ENCODE measurements around the gene KIF3C. TPM values are rescaled to one million over a fixed set of nuclear protein-coding genes. Genes with fewer than 3 reads are reported as not detected.

Gene KIF3C
- total RNA-seq, 2 experiments from 2014 or later: 3.0 to 3.4 TPM

DNA sequence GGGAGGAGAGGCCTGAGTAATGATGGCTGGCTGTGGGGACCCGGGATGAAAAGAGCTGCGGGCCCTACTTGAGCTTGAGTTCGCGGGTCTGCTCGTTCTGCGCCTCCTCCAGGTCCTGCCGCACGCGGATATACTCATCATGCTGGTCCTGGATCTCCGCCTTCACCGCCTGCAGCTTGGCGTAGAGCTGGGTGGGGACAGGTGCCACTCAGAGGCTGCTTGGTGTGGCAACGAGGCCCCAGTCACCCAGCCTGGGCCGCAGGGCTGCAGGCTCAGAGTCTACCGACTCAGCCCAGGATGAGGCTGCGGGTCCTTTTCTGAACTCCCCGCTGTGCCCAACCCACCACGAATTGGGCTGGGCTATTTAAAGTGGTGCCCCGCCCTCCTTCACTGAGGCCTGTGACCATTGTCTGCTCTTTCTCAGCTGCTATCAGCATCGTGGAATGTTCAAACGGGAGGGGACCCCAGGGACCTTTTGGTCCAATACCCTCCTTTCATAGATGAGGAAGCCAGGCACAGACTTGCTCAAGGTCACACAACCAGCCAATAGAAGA lies 28.0 kb downstream of the KIF3C start:
- no peaks in the 10 kb centered on the region for H3K36me3 Mint-ChIP-seq (ENCODE audit: low read depth)
- intact Hi-C loops (cut with micrococcal nuclease): loop anchor here (5.0 kb wide), 1 partner anchor 347 kb away; no protein-coding TSS in a partner anchor
- H3K9me3 Mint-ChIP-seq: no peaks in the 10 kb centered on the region
- H3K27me3 Mint-ChIP-seq (ENCODE audit: low read depth): no peaks in the 10 kb centered on the region
- CTCF ChIA-PET: interaction anchor here (0.6 to 2.0 kb wide), 3 partner anchors 8 to 102 kb away, joined by 3 to 8 read pairs (median 3); no protein-coding TSS in a partner anchor
- no peaks in the 10 kb centered on the region for H3K4me1 Mint-ChIP-seq (ENCODE audit: low read depth)
- DNase-seq: no peak
- no peak overlapping the region for H3K4me3 Mint-ChIP-seq
- H3K27ac Mint-ChIP-seq: peak overlapping the region; percentile 41

DNA sequence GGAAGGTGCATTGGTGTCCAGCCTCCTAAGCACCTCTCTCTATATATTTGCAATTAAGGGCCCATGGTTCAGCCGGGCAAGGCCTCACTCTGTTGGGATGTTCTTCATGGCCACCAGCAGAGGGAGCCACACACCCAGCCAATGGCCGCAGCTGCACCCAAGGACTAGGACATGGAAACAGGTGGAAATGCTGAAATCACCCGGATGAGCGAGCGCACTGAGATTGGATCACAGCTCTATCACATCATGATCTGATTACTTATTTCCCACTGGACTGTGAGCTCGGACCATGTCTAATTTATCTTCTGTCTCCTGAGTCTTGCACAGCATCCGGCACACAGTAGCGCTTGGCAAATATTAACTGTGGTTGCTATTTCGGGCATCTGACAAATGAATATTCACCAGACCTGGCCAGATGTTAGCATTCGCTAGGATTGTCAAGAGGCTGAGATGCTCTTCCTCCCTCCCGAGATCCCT lies 31.2 kb downstream of the KIF3C start:
- H3K27me3 Mint-ChIP-seq (ENCODE audit: low read depth): no peaks in the 10 kb centered on the region
- no peaks in the 10 kb centered on the region for H3K36me3 Mint-ChIP-seq (ENCODE audit: low read depth)
- no peaks in the 10 kb centered on the region for H3K9me3 Mint-ChIP-seq
- H3K27ac Mint-ChIP-seq: no peak overlapping the region
- intact Hi-C loops (cut with micrococcal nuclease): loop anchor here (1.0 to 5.0 kb wide), 7 partner anchors 40 to 628 kb away; no protein-coding TSS in a partner anchor
- CTCF ChIA-PET: interaction anchor here (0.6 to 3.8 kb wide), 49 partner anchors 8 to 636 kb away, joined by 3 to 35 read pairs (median 3); partner anchors contain the start of genes KIF3C and RAB10
- DNase-seq: peak; percentile 80
- H3K4me3 Mint-ChIP-seq: no peak overlapping the region
- H3K4me1 Mint-ChIP-seq (ENCODE audit: low read depth): no peaks in the 10 kb centered on the region

- DNase-seq: no peak
- H3K4me1 Mint-ChIP-seq (ENCODE audit: low read depth): no peaks in the 10 kb centered on the region
- no peaks in the 10 kb centered on the region for H3K36me3 Mint-ChIP-seq (ENCODE audit: low read depth)
- H3K4me3 Mint-ChIP-seq: no peak overlapping the region
- no peaks in the 10 kb centered on the region for H3K27me3 Mint-ChIP-seq (ENCODE audit: low read depth)
- no peaks in the 10 kb centered on the region for H3K9me3 Mint-ChIP-seq
- no peak overlapping the region for H3K27ac Mint-ChIP-seq
- CTCF ChIA-PET: interaction anchor here (0.6 to 1.6 kb wide), 5 partner anchors 14 to 296 kb away, joined by 3 to 11 read pairs (median 3); partner anchors contain the start of genes HADHA and HADHB
- intact Hi-C loops (cut with micrococcal nuclease): no loop called here
Observed at GRCh38 chr2:25948437-25948836, 33.9 kb downstream of the KIF3C start.

GRCh38 chr2:25941042-25941441 lies 41.3 kb downstream of the KIF3C start:
- Mint-ChIP-seq H3K9me3 (no peaks in the 10 kb centered on the region), H3K4me3 (no peak overlapping the region), H3K27ac (no peak overlapping the region), H3K27me3 (ENCODE audit: low read depth) (no peaks in the 10 kb centered on the region), H3K4me1 (ENCODE audit: low read depth) (no peaks in the 10 kb centered on the region), H3K36me3 (ENCODE audit: low read depth) (no peaks in the 10 kb centered on the region)
- CTCF ChIA-PET: interaction anchor here (1.3 kb wide), 1 partner anchor 10 kb away, joined by 4 read pairs; no protein-coding TSS in a partner anchor
- DNase-seq: no peak
- intact Hi-C loops (cut with micrococcal nuclease): no loop called here

- Mint-ChIP-seq H3K4me3 (no peak overlapping the region), H3K27ac (no peak overlapping the region), H3K36me3 (ENCODE audit: low read depth) (no peaks in the 10 kb centered on the region), H3K27me3 (ENCODE audit: low read depth) (no peaks in the 10 kb centered on the region), H3K9me3 (no peaks in the 10 kb centered on the region), H3K4me1 (ENCODE audit: low read depth) (no peaks in the 10 kb centered on the region)
- no peak for DNase-seq
- CTCF ChIA-PET: no interaction called here
- intact Hi-C loops (cut with micrococcal nuclease): no loop called here
Observed at GRCh38 chr2:25939257-25939668, 43.0 kb downstream of the KIF3C start.

- no peaks in the 10 kb centered on the region for H3K27me3 Mint-ChIP-seq (ENCODE audit: low read depth)
- no peaks in the 10 kb centered on the region for H3K36me3 Mint-ChIP-seq (ENCODE audit: low read depth)
- DNase-seq: no peak
- CTCF ChIA-PET: no interaction called here
- intact Hi-C loops (cut with micrococcal nuclease): no loop called here
- H3K27ac Mint-ChIP-seq: no peak overlapping the region
- no peaks in the 10 kb centered on the region for H3K9me3 Mint-ChIP-seq
- H3K4me1 Mint-ChIP-seq (ENCODE audit: low read depth): no peaks in the 10 kb centered on the region
- no peak overlapping the region for H3K4me3 Mint-ChIP-seq
Observed at GRCh38 chr2:25938345-25938744, 44.0 kb downstream of the KIF3C start.

- Mint-ChIP-seq H3K27ac (no peak overlapping the region), H3K4me3 (no peak overlapping the region), H3K27me3 (ENCODE audit: low read depth) (no peaks in the 10 kb centered on the region), H3K36me3 (ENCODE audit: low read depth) (no peaks in the 10 kb centered on the region), H3K4me1 (ENCODE audit: low read depth) (no peaks in the 10 kb centered on the region), H3K9me3 (no peaks in the 10 kb centered on the region)
- CTCF ChIA-PET: interaction anchor here (1.1 kb wide), 1 partner anchor 14 kb away, joined by 3 read pairs; no protein-coding TSS in a partner anchor
- no peak for DNase-seq
- intact Hi-C loops (cut with micrococcal nuclease): no loop called here
Observed at GRCh38 chr2:25936889-25937545, 45.3 kb downstream of the KIF3C start.

- CTCF ChIA-PET: no interaction called here
- Mint-ChIP-seq H3K9me3 (no peaks in the 10 kb centered on the region), H3K27ac (no peak overlapping the region), H3K27me3 (ENCODE audit: low read depth) (no peaks in the 10 kb centered on the region), H3K36me3 (ENCODE audit: low read depth) (no peaks in the 10 kb centered on the region), H3K4me1 (ENCODE audit: low read depth) (no peaks in the 10 kb centered on the region), H3K4me3 (no peak overlapping the region)
- intact Hi-C loops (cut with micrococcal nuclease): no loop called here
- DNase-seq: no peak
Observed at GRCh38 chr2:25933622-25934021, 48.7 kb downstream of the KIF3C start.

DNA sequence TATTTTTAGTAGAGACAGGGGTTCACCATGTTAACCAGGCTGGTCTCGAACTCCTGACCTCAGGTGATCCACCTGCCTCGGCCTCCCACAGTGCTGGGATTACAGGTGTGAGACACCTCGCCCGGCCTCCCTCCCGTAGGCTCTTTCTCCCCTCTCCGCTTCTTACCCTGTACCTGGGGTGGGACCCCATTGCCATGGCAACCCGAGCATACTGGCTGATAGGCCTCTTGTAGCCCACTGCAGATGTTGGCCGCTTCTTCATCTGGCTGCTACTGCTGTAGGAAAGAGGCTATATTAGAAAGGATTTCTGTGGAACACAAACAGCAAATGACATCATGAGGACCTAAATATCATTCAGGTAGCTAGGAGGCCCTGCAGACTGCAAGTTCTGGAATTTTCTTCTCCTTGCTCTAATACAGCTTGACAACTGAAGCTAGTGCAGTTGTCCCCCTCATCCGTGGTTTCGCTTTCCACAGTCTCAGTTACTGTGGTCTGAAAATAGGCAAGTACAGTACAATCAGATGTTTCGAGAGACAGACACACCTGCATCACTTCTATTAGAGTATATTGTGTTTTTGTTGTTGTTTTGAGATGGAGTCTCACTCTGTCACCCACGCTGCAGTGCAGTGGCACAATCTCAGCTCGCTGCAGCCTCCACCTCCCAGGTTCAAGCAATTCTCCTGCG lies 52.4 kb downstream of the KIF3C start:
- CTCF ChIA-PET: interaction anchor here (1.1 kb wide), 1 partner anchor 51 kb away, joined by 4 read pairs; no protein-coding TSS in a partner anchor
- H3K4me1 Mint-ChIP-seq (ENCODE audit: low read depth): no peaks in the 10 kb centered on the region
- no peaks in the 10 kb centered on the region for H3K9me3 Mint-ChIP-seq
- H3K27ac Mint-ChIP-seq: no peak overlapping the region
- no peaks in the 10 kb centered on the region for H3K27me3 Mint-ChIP-seq (ENCODE audit: low read depth)
- H3K4me3 Mint-ChIP-seq: no peak overlapping the region
- intact Hi-C loops (cut with micrococcal nuclease): no loop called here
- no peaks in the 10 kb centered on the region for H3K36me3 Mint-ChIP-seq (ENCODE audit: low read depth)
- no peak for DNase-seq

DNA sequence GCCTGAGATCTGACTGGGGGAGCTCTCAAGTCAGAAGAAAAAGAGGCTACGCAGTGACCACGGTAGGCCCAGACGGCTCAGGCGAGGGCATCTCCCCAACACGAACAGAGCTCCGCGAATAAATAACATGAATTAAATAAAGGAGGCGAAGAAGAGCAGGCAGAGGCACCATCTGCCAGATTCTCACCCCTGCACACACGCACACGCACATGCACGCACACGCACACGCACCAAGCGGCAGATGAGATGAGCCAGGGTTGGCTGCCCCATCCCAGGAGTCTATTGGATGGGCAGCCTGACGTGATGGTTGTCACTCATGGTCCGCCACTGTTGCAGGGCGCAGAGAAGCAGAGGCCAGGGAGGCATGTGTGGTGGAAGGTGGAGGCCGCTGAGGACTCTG lies 53.6 kb downstream of the KIF3C start:
- H3K4me1 Mint-ChIP-seq (ENCODE audit: low read depth): no peaks in the 10 kb centered on the region

GRCh38 chr2:25926984-25927756 lies 55.1 kb downstream of the KIF3C start:
- Mint-ChIP-seq H3K36me3 (ENCODE audit: low read depth) (no peaks in the 10 kb centered on the region), H3K4me1 (ENCODE audit: low read depth) (no peaks in the 10 kb centered on the region), H3K9me3 (no peaks in the 10 kb centered on the region), H3K27ac (no peak overlapping the region), H3K27me3 (ENCODE audit: low read depth) (no peaks in the 10 kb centered on the region), H3K4me3 (no peak overlapping the region)
- CTCF ChIA-PET: no interaction called here
- intact Hi-C loops (cut with micrococcal nuclease): no loop called here
- DNase-seq: no peak

More for the DNA sequence above, 53.6 kb downstream of the KIF3C start:
- intact Hi-C loops (cut with micrococcal nuclease): no loop called here
- DNase-seq: no peak
- H3K27me3 Mint-ChIP-seq (ENCODE audit: low read depth): no peaks in the 10 kb centered on the region
- H3K27ac Mint-ChIP-seq: no peak overlapping the region
- H3K9me3 Mint-ChIP-seq: no peaks in the 10 kb centered on the region
- H3K4me3 Mint-ChIP-seq: no peak overlapping the region
- CTCF ChIA-PET: no interaction called here
- no peaks in the 10 kb centered on the region for H3K36me3 Mint-ChIP-seq (ENCODE audit: low read depth)

DNA sequence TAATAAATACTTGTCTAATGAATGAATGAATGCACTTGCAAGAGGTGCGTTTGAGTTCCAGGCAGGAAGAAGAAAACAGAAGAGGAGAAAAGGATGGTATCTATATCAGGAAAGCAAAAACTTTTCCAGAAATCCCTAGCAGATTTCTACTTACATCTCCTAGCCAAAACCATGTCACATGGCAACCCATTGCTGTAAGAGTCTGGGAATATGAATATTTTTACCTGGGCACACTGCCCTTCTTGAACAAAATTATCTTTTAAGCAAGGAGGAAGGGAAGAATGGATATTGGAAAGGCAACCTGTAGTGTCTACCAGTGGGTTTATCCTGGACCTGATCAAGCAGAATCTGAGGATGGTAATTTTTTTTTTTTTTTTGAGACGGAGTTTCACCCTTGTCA lies 59.8 kb downstream of the KIF3C start:
- Mint-ChIP-seq H3K9me3 (no peaks in the 10 kb centered on the region), H3K4me3 (no peak overlapping the region), H3K4me1 (ENCODE audit: low read depth) (no peaks in the 10 kb centered on the region), H3K27ac (no peak overlapping the region), H3K36me3 (ENCODE audit: low read depth) (no peaks in the 10 kb centered on the region), H3K27me3 (ENCODE audit: low read depth) (no peaks in the 10 kb centered on the region)
- DNase-seq: no peak
- CTCF ChIA-PET: interaction anchor here (1.1 kb wide), 1 partner anchor 70 kb away, joined by 3 read pairs; no protein-coding TSS in a partner anchor
- intact Hi-C loops (cut with micrococcal nuclease): no loop called here

Measured in activated naive CD4-positive, alpha-beta T cell treated with anti-CD3 and anti-CD28 coated beads for 36 hours (primary cell).